Brain microvascular endothelial cell (primary cell): Measurements from ENCODE around the gene ZNF778.

Experiments used
- DNase-seq: peaks from one replicate; pipeline ENCODE4 v3.0.0-alpha.2; 2020
- H3K27ac ChIP-seq: fragments of 250-450 bp; sonication (Bioruptor Pico); 2 replicates; pipeline ENCODE4 v1.5.1; 2020; ENCODE audit warnings: mild to moderate bottlenecking, moderate library complexity
- H3K27me3 ChIP-seq: fragments of 250-450 bp; sonication (Bioruptor Pico); replicated peaks from 2 replicates; pipeline ENCODE4 v1.5.1; 2020; ENCODE audit warnings: mild to moderate bottlenecking
- H3K36me3 ChIP-seq: fragments of 250-450 bp; sonication (Bioruptor Pico); replicated peaks from 2 replicates; pipeline ENCODE4 v1.5.1; 2020; ENCODE audit warnings: mild to moderate bottlenecking
- H3K4me3 ChIP-seq: 2 replicates; pipeline ENCODE4 v1.5.1; 2011; ENCODE audit warnings: low read depth, mild to moderate bottlenecking, control low read depth, low read length, moderate library complexity
- CTCF ChIP-seq: IDR thresholded peaks from 2 replicates; pipeline ENCODE4 v1.5.1; 2011; ENCODE audit warnings: low read depth, mild to moderate bottlenecking, moderate library complexity, low read length, control low read depth, inconsistent platforms; ENCODE audit errors: missing control alignments
- in situ Hi-C: cut with HindIII; loops from 2 replicates; pipeline ENCODE4 v1.10.0; 2017; ENCODE audit warnings: low sequenced_read_pairs, low pct_ligation_motif_present

The ZNF778 gene

GRCh38 chr16:89172171-89172527 is 45.4 kb upstream of the ZNF778 start:
- DNase-seq: no peak
- H3K27ac ChIP-seq: no peak overlapping the region
- no peak for TF ChIP-seq CTCF
- no peak overlapping the region for H3K4me3 ChIP-seq
- no peaks in the 10 kb centered on the region for H3K36me3 ChIP-seq
- H3K27me3 ChIP-seq: peaks cover 11% of the 10 kb centered on the region
- in situ Hi-C loops: loop anchor here (25.0 kb wide), 1 partner anchor 410 kb away; no protein-coding TSS in a partner anchor

- H3K27me3 ChIP-seq: peaks cover 11% of the 10 kb centered on the region
- DNase-seq: no peak
- TF ChIP-seq CTCF: no peak
- in situ Hi-C loops: loop anchor here (25.0 kb wide), 1 partner anchor 410 kb away; no protein-coding TSS in a partner anchor
- H3K4me3 ChIP-seq: no peak overlapping the region
- H3K36me3 ChIP-seq: no peaks in the 10 kb centered on the region
- H3K27ac ChIP-seq: no peak overlapping the region
Observed at GRCh38 chr16:89172528-89173173, 44.9 kb upstream of the ZNF778 start.

GRCh38 chr16:89173174-89173921 is 44.2 kb upstream of the ZNF778 start:
- H3K27me3 ChIP-seq: peaks cover 11% of the 10 kb centered on the region
- H3K27ac ChIP-seq: no peak overlapping the region
- in situ Hi-C loops: loop anchor here (25.0 kb wide), 1 partner anchor 411 kb away; no protein-coding TSS in a partner anchor
- no peak for DNase-seq
- TF ChIP-seq CTCF: no peak
- no peaks in the 10 kb centered on the region for H3K36me3 ChIP-seq
- no peak overlapping the region for H3K4me3 ChIP-seq

GRCh38 chr16:89174055-89174827 is 43.3 kb upstream of the ZNF778 start:
- no peak for DNase-seq
- peaks cover 11% of the 10 kb centered on the region for H3K27me3 ChIP-seq
- H3K36me3 ChIP-seq: no peaks in the 10 kb centered on the region
- no peak overlapping the region for H3K27ac ChIP-seq
- in situ Hi-C loops: loop anchor here (25.0 kb wide), 1 partner anchor 412 kb away; no protein-coding TSS in a partner anchor
- no peak for TF ChIP-seq CTCF
- H3K4me3 ChIP-seq: no peak overlapping the region

GRCh38 chr16:89174877-89175276 is 42.6 kb upstream of the ZNF778 start:
- no peak overlapping the region for H3K4me3 ChIP-seq
- no peaks in the 10 kb centered on the region for H3K36me3 ChIP-seq
- no peak for DNase-seq
- no peak for TF ChIP-seq CTCF
- in situ Hi-C loops: loop anchor here (25.0 kb wide), 1 partner anchor 413 kb away; no protein-coding TSS in a partner anchor
- no peak overlapping the region for H3K27ac ChIP-seq
- H3K27me3 ChIP-seq: peaks cover 11% of the 10 kb centered on the region
